ENCODE data around the gene MRPL23. TPM values are rescaled to one million over a fixed set of nuclear protein-coding genes. Genes with fewer than 3 reads are reported as not detected.

MRPL23 gene
- total and polyA plus RNA-seq, 4 donors: 33.0 to 83.9 (median 67.6) TPM

DNA sequence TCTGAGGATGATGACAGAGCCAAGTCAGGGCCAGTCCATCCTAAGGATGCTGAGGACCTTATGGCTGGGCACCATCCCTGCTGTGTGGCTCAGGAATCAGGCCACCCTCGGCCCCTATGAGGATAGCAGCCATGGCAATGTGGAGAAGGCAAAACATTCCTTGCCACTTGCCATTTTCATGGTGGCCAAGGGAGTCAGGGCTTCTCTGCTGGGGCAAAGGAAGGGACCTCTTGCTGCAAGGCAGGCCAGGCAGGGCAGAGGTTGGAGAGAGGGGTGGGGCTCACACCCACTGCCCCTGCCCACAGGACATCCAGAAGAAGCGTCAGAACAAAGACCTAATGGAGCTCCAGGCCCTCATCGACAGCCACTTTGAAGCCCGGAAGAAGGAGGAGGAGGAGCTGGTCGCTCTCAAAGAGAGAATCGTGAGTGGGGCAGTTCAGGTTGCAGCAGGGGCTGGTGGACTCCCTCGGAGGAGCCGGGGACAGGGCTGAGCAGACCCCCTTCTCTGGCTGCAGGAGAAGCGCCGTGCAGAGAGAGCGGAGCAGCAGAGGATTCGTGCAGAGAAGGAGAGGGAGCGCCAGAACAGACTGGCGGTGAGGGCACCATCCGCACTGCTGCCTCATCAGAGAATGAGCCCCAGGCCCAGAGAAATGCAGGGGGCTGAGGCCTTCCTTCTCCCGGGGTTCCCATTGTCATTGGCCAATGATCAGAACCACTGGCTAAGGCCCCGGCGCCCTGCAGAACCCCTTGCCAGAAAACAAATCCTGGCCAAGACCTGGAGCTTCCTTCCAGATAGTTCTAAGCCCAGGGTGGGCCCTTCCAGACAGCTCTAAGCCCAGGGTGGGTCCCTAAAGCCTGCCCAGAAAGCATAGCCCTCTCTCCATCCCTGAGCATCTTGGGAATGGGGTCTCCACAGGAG is 13.5 kb upstream of the MRPL23 start:
- no peaks in the 10 kb centered on the region for H3K27me3 ChIP-seq (ENCODE audit: control insufficient read depth in 4 of 4, insufficient read depth in 4 of 4, low read length in 3 of 4)
- WGBS: 83% methylated on average over 18 of the region's 18 CpGs
- H3K4me3 ChIP-seq (ENCODE audit: low read depth in 1 of 3, low read length in 3 of 3): no peak overlapping the region
- H3K4me1 ChIP-seq (ENCODE audit: control insufficient read depth in 4 of 4, insufficient read depth in 4 of 4, low read length in 3 of 4): no peaks in the 10 kb centered on the region
- no peak overlapping the region for H3K27ac ChIP-seq (ENCODE audit: low read depth in 1 of 2, low read length in 2 of 2)
- TF ChIP-seq, protein P1, sequence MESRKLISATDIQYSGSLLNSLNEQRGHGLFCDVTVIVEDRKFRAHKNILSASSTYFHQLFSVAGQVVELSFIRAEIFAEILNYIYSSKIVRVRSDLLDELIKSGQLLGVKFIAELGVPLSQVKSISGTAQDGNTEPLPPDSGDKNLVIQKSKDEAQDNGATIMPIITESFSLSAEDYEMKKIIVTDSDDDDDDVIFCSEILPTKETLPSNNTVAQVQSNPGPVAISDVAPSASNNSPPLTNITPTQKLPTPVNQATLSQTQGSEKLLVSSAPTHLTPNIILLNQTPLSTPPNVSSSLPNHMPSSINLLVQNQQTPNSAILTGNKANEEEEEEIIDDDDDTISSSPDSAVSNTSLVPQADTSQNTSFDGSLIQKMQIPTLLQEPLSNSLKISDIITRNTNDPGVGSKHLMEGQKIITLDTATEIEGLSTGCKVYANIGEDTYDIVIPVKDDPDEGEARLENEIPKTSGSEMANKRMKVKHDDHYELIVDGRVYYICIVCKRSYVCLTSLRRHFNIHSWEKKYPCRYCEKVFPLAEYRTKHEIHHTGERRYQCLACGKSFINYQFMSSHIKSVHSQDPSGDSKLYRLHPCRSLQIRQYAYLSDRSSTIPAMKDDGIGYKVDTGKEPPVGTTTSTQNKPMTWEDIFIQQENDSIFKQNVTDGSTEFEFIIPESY (IDR thresholded peaks at IDR 0.05): no peak
- TF ChIP-seq FOXA2 (IDR thresholded peaks at IDR 0.05) (no peak), EGR1 (IDR thresholded peaks at IDR 0.05; ENCODE audit: low read depth in 2 of 2) (no peak), JUND (IDR thresholded peaks at IDR 0.05) (no peak), FOXA1 (IDR thresholded peaks at IDR 0.05) (no peak), RAD21 (IDR thresholded peaks at IDR 0.05) (no peak), NR2F2 (IDR thresholded peaks at IDR 0.05) (no peak), TAF1 (conservative IDR thresholded peaks at IDR 0.05) (no peak), RXRA (IDR thresholded peaks at IDR 0.05) (no peak), HNF4G (IDR thresholded peaks at IDR 0.05) (no peak)
- no peak for DNase-seq (ENCODE audit: low spot score)
- no peak overlapping the region for H3K9ac ChIP-seq (ENCODE audit: low read depth in 1 of 2, low read length in 2 of 2)
- H3K36me3 ChIP-seq (ENCODE audit: control insufficient read depth in 4 of 4, insufficient read depth in 3 of 4, low read depth in 1 of 4, low read length in 3 of 4): no peaks in the 10 kb centered on the region
- no peaks in the 10 kb centered on the region for H3K9me3 ChIP-seq (ENCODE audit: control insufficient read depth in 4 of 4, low read length in 3 of 4)

DNA sequence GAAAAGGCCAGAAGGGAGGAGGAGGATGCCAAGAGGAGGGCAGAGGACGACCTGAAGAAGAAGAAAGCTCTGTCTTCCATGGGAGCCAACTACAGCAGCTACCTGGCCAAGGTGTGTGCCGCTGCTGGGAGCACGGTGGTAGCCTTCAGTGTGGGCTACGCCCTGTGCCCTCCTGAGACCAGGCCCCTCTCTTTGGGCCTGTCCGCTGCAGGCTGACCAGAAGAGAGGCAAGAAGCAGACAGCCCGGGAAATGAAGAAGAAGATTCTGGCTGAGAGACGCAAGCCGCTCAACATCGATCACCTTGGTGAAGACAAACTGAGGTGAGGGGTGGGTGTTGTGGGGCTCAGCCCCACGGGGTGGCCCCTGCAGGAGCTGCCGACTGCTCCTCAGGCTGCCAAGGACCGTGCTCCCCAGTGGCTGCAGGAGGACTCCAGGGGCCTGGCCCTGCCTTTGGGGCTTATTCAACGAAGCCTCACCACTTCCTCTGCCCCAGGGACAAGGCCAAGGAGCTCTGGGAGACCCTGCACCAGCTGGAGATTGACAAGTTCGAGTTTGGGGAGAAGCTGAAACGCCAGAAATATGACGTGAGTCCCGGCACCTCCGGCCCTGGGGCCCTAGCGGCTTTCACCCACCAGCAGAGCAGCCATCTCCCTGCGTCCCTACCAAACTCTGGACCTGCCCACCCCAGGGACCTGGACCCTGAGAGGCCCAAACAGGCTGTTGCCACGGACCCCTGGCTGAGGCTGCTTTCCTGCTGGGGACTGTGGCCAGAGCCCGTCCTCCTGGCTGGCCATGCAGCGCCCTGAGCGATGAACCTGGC is 12.6 kb upstream of the MRPL23 start:
- Histone ChIP-seq H3K9ac (ENCODE audit: low read depth in 1 of 2, low read length in 2 of 2) (no peak overlapping the region), H3K4me3 (ENCODE audit: low read depth in 1 of 3, low read length in 3 of 3) (no peak overlapping the region), H3K27ac (ENCODE audit: low read depth in 1 of 2, low read length in 2 of 2) (no peak overlapping the region), H3K27me3 (ENCODE audit: control insufficient read depth in 4 of 4, insufficient read depth in 4 of 4, low read length in 3 of 4) (no peaks in the 10 kb centered on the region), H3K36me3 (ENCODE audit: control insufficient read depth in 4 of 4, insufficient read depth in 3 of 4, low read depth in 1 of 4, low read length in 3 of 4) (no peaks in the 10 kb centered on the region), H3K9me3 (ENCODE audit: control insufficient read depth in 4 of 4, low read length in 3 of 4) (no peaks in the 10 kb centered on the region), H3K4me1 (ENCODE audit: control insufficient read depth in 4 of 4, insufficient read depth in 4 of 4, low read length in 3 of 4) (no peaks in the 10 kb centered on the region)
- 74% methylated on average over 24 of the region's 24 CpGs for WGBS
- TF ChIP-seq, protein P2, sequence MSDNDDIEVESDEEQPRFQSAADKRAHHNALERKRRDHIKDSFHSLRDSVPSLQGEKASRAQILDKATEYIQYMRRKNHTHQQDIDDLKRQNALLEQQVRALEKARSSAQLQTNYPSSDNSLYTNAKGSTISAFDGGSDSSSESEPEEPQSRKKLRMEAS (IDR thresholded peaks at IDR 0.05): no peak
- TF ChIP-seq ATF3 (IDR thresholded peaks at IDR 0.05) (no peak), YY1 (IDR thresholded peaks at IDR 0.05) (no peak), REST (IDR thresholded peaks at IDR 0.05) (no peak), NR2F2 (IDR thresholded peaks at IDR 0.05) (no peak)
- DNase-seq (ENCODE audit: low spot score): no peak

Data from liver (tissue), 9 donors.